ENCODE measurements around the gene WASHC2C.
"Not testable (repeated sequence)": the region's sequence is repeated elsewhere in the genome, so short reads cannot be mapped to it uniquely, and the experiment has no call there.

WASHC2C gene

GRCh38 chr10:45817130-45817859, 90.2 kb downstream of the WASHC2C start:
- no peak overlapping the region for H3K4me3 ChIP-seq (ENCODE audit: low read length)
- TF ChIP-seq CTCF (IDR thresholded peaks at IDR 0.05; ENCODE audit: insufficient read depth, low read depth, low read length, missing control alignments), result no peak
- no peak for DNase-seq (ENCODE audit: low read depth)

GRCh38 chr10:45817912-45818311, 90.8 kb downstream of the WASHC2C start:
- TF ChIP-seq CTCF (IDR thresholded peaks at IDR 0.05; ENCODE audit: insufficient read depth, low read depth, low read length, missing control alignments), result no peak
- no peak for DNase-seq (ENCODE audit: low read depth)
- no peak overlapping the region for H3K4me3 ChIP-seq (ENCODE audit: low read length)

GRCh38 chr10:45819552-45819951, 92.5 kb downstream of the WASHC2C start:
- no peak for DNase-seq (ENCODE audit: low read depth)
- TF ChIP-seq CTCF (IDR thresholded peaks at IDR 0.05; ENCODE audit: insufficient read depth, low read depth, low read length, missing control alignments), result no peak

GRCh38 chr10:45820107-45820830, 93.2 kb downstream of the WASHC2C start:
- not testable (repeated sequence) for DNase-seq (ENCODE audit: low read depth); H3K4me3 ChIP-seq (ENCODE audit: low read length)

More at GRCh38 chr10:45819552-45819951, 92.5 kb downstream of the WASHC2C start:
- no peak overlapping the region for H3K4me3 ChIP-seq (ENCODE audit: low read length)

- H3K4me3 ChIP-seq (ENCODE audit: low read length); DNase-seq (ENCODE audit: low read depth): not testable (repeated sequence)
Measured at GRCh38 chr10:45822918-45823317, 95.9 kb downstream of the WASHC2C start.

Data from epithelial cell of esophagus (primary cell).